HCT116 (cell line): ENCODE data around the gene GNB5. TPM values are rescaled to one million over a fixed set of nuclear protein-coding genes. Genes with fewer than 3 reads are reported as not detected.

Experiments
- ATAC-seq: fragments of 200-7000 bp; cut with Tn5 transposase; 2 replicates; pipeline ENCODE4 v1.9.1; 2020; ENCODE audit warnings: mild to moderate bottlenecking, moderate library complexity
- BruUV-seq: library from RNA; stranded (reverse); fragments of 400-500 nt; replicated peaks from 2 replicates; lab custom pipeline; 2021; lab: Mats Ljungman, UMichigan
- CTCF ChIA-PET: fragments of 300-600 bp; sonication (Branson Sonifier 250); formaldehyde crosslinking; loops from one replicate; lab custom pipeline; 2021; ENCODE audit warnings: antibody characterized with exemption; lab: Charles Lee
- POLR2A ChIA-PET: fragments of 300-600, 350-600 bp; sonication (Branson Sonifier 250); formaldehyde crosslinking; loops from one replicate; lab custom pipeline; 2021; ENCODE audit warnings: antibody characterized with exemption; lab: Charles Lee
- RAD21 ChIA-PET, 2 experiments: fragments of 300-600 bp; sonication (Branson Sonifier 250); formaldehyde crosslinking; loops; one replicate each; lab custom pipeline; 2023; ENCODE audit warnings: low total read pairs in 2 of 2; ENCODE audit not compliant: uncharacterized antibody in 2 of 2, unreplicated experiment in 2 of 2, low non-redundant PET in 1 of 2; lab: Charles Lee
- DNase-seq: peaks from one replicate; pipeline ENCODE4 v3.0.0-alpha.2; 2010; ENCODE audit warnings: low read depth, low spot score
- H2AFZ ChIP-seq: fragments of 200-600 bp; shearing (Covaris generic), sonication (generic); 2 replicates; pipeline ENCODE4 v1.6.1; 2017; ENCODE audit warnings: low read depth, mixed run types, mixed read lengths, antibody characterized with exemption, low read length; ENCODE audit not compliant: poor library complexity, severe bottlenecking
- H3K27ac ChIP-seq: 2 replicates; pipeline ENCODE4 v1.5.1; 2012; ENCODE audit warnings: low read depth, low read length
- H3K27me3 ChIP-seq: fragments of 200-600 bp; sonication (generic); 2 replicates; pipeline ENCODE4 v1.6.1; 2016; ENCODE audit warnings: mixed run types, low read length, mixed read lengths; ENCODE audit not compliant: insufficient read depth
- H3K36me3 ChIP-seq, 2 experiments: fragments of 200-500 bp in 1 of 2; fragments of 200-600 bp in 1 of 2; sonication (Bioruptor generic) in 1 of 2; sonication (generic) in 1 of 2; 2 replicates each; pipeline versions ENCODE4 v1.5.1 to v1.6.1; 2014 to 2016; ENCODE audit warnings: low read length in 2 of 2, inconsistent platforms in 1 of 2, mixed read lengths in 1 of 2, mixed run types in 1 of 2; ENCODE audit not compliant: insufficient read depth in 2 of 2, control insufficient read depth in 1 of 2
- H3K4me1 ChIP-seq, 2 experiments: fragments of 200-600 bp in 1 of 2; sonication (generic) in 1 of 2; 2 replicates each; pipeline versions ENCODE4 v1.5.1 to v1.6.1; 2012 to 2017; ENCODE audit warnings: low read length in 2 of 2, inconsistent platforms in 1 of 2, mild to moderate bottlenecking in 1 of 2, mixed read lengths in 1 of 2, mixed run types in 1 of 2, moderate library complexity in 1 of 2; ENCODE audit not compliant: insufficient read depth in 2 of 2, control insufficient read depth in 1 of 2
- H3K4me2 ChIP-seq: fragments of 200-600 bp; sonication (generic); 2 replicates; pipeline ENCODE4 v1.6.1; 2017; ENCODE audit warnings: mixed run types, low read length, mixed read lengths
- H3K4me3 ChIP-seq, 2 experiments: fragments of 200-600 bp in 1 of 2; sonication (generic) in 1 of 2; replicated peaks in 1 of 2; 2 replicates each; pipeline ENCODE4 v1.5.1; 2011 to 2016; ENCODE audit warnings: low read length in 2 of 2, control low read depth in 1 of 2, low read depth in 1 of 2, mild to moderate bottlenecking in 1 of 2, mixed read lengths in 1 of 2, mixed run types in 1 of 2
- H3K79me2 ChIP-seq: fragments of 200-600 bp; sonication (generic); 2 replicates; pipeline ENCODE4 v1.6.1; 2017; ENCODE audit warnings: mild to moderate bottlenecking, mixed run types, low read length, moderate library complexity, mixed read lengths; ENCODE audit not compliant: insufficient read depth
- H3K9ac ChIP-seq: fragments of 200-600 bp; sonication (generic); 2 replicates; pipeline ENCODE4 v1.6.1; 2016; ENCODE audit warnings: low read length, mixed read lengths
- H3K9me2 ChIP-seq: fragments of 200-600 bp; sonication (generic), shearing (Covaris generic); 2 replicates; pipeline ENCODE4 v1.6.1; 2017; ENCODE audit warnings: mixed run types, mild to moderate bottlenecking, moderate library complexity; ENCODE audit not compliant: insufficient read depth
- H3K9me3 ChIP-seq, 2 experiments: fragments of 200-500 bp in 1 of 2; fragments of 200-600 bp in 1 of 2; sonication (Bioruptor generic) in 1 of 2; sonication (generic) in 1 of 2; 2 replicates each; pipeline ENCODE4 v1.6.1; 2014 to 2017; ENCODE audit warnings: low read length in 2 of 2, mixed read lengths in 2 of 2, inconsistent platforms in 1 of 2, low read depth in 1 of 2, mild to moderate bottlenecking in 1 of 2, mixed run types in 1 of 2, moderate library complexity in 1 of 2; ENCODE audit not compliant: control insufficient read depth in 1 of 2, insufficient read depth in 1 of 2
- H4K20me1 ChIP-seq: fragments of 200-600 bp; sonication (generic), shearing (Covaris generic); 2 replicates; pipeline ENCODE4 v1.6.1; 2017; ENCODE audit warnings: mixed run types, mild to moderate bottlenecking, moderate library complexity; ENCODE audit not compliant: insufficient read depth
- CEBPB ChIP-seq: IDR thresholded peaks from 2 replicates; pipeline ENCODE4 v1.6.1; 2012; ENCODE audit warnings: low read depth
- EGR1 ChIP-seq: IDR thresholded peaks from 2 replicates; pipeline ENCODE4 v1.6.1; 2012; ENCODE audit warnings: low read depth
- EZH2 ChIP-seq: fragments of 200-600 bp; sonication (generic); IDR thresholded peaks from 2 replicates; pipeline ENCODE4 v1.6.1; 2017; ENCODE audit warnings: antibody characterized with exemption, mixed run types
- EZH2phosphoT487 ChIP-seq: fragments of 200-600 bp; IDR thresholded peaks from 2 replicates; pipeline ENCODE4 v1.6.1; 2018; ENCODE audit warnings: antibody characterized with exemption, borderline replicate concordance
- FOSL1 ChIP-seq: IDR thresholded peaks from 2 replicates; pipeline ENCODE4 v1.6.1; 2012; ENCODE audit warnings: low read depth
- POLR2AphosphoS5 ChIP-seq: IDR thresholded peaks from 2 replicates; pipeline ENCODE4 v1.6.1; 2011; ENCODE audit warnings: mild to moderate bottlenecking, low read depth, low read length, moderate library complexity
- RAD21 ChIP-seq: IDR thresholded peaks from 2 replicates; pipeline ENCODE4 v1.6.1; 2012; ENCODE audit warnings: low read depth, mild to moderate bottlenecking
- SIN3A ChIP-seq: IDR thresholded peaks from 2 replicates; pipeline ENCODE4 v1.6.1; 2012; ENCODE audit warnings: low read depth
- SP1 ChIP-seq: IDR thresholded peaks from 2 replicates; pipeline ENCODE4 v1.6.1; 2012; ENCODE audit warnings: low read depth
- SRF ChIP-seq: IDR thresholded peaks from 2 replicates; pipeline ENCODE4 v1.6.1; 2012; ENCODE audit warnings: low read depth
- TCF7L2 ChIP-seq: IDR thresholded peaks from 2 replicates; pipeline ENCODE4 v1.7.0; 2011; ENCODE audit warnings: borderline replicate concordance, inconsistent platforms; ENCODE audit not compliant: insufficient read depth, insufficient read length; ENCODE audit errors: extremely low read depth
- YY1 ChIP-seq: IDR thresholded peaks from 2 replicates; pipeline ENCODE4 v1.6.1; 2011; ENCODE audit warnings: low read length, low read depth, moderate library complexity, mild to moderate bottlenecking; ENCODE audit not compliant: insufficient replicate concordance; ENCODE audit errors: extremely low read depth
- ZFX ChIP-seq: fragments of 450-650 bp; IDR thresholded peaks from 2 replicates; pipeline ENCODE4 v1.6.1; 2017
- ZNF274 ChIP-seq: fragments of 200-500 bp; sonication (Bioruptor generic); IDR thresholded peaks from 2 replicates; pipeline ENCODE4 v1.6.1; 2014; ENCODE audit warnings: mild to moderate bottlenecking, low read depth, low read length, inconsistent platforms
- intact Hi-C: fragments of 100-400 bp; cut with micrococcal nuclease; formaldehyde crosslinking; loops from 2 replicates; pipeline ENCODE4 v1.10.0; 2022
- total RNA-seq: library from RNA; stranded (reverse); gene quantifications from one replicate; pipeline ENCODE4 v1.2.1, GENCODE V29; 2021; ENCODE audit not compliant: unreplicated experiment
- TF ChIP-seq, protein P1 (sequence below): IDR thresholded peaks from 2 replicates; pipeline ENCODE4 v1.6.1; 2012
- TF ChIP-seq, protein P2 (sequence below): IDR thresholded peaks from 2 replicates; pipeline ENCODE4 v1.6.1; 2012; ENCODE audit warnings: low read depth
- TF ChIP-seq, protein P3 (sequence below), 3 experiments: fragments of 200-600 bp in 1 of 3; sonication (generic) in 1 of 3; IDR thresholded peaks in 2 of 3; conservative IDR thresholded peaks in 1 of 3; 2 replicates each; pipeline ENCODE4 v1.5.1; 2012 to 2017; ENCODE audit warnings: low read depth in 2 of 3, low read length in 2 of 3, antibody characterized with exemption in 1 of 3, borderline replicate concordance in 1 of 3, control low read depth in 1 of 3, mild to moderate bottlenecking in 1 of 3, mixed read lengths in 1 of 3, mixed run types in 1 of 3, moderate library complexity in 1 of 3; ENCODE audit not compliant: insufficient read depth in 1 of 3
- TF ChIP-seq, protein P4 (sequence below): IDR thresholded peaks from 2 replicates; pipeline ENCODE4 v1.6.1; 2011; ENCODE audit warnings: mild to moderate bottlenecking, low read length, moderate library complexity; ENCODE audit not compliant: insufficient replicate concordance; ENCODE audit errors: extremely low read depth

Gene GNB5
- total RNA-seq, 1 experiment from 2014 or later: 27.6 TPM

DNA sequence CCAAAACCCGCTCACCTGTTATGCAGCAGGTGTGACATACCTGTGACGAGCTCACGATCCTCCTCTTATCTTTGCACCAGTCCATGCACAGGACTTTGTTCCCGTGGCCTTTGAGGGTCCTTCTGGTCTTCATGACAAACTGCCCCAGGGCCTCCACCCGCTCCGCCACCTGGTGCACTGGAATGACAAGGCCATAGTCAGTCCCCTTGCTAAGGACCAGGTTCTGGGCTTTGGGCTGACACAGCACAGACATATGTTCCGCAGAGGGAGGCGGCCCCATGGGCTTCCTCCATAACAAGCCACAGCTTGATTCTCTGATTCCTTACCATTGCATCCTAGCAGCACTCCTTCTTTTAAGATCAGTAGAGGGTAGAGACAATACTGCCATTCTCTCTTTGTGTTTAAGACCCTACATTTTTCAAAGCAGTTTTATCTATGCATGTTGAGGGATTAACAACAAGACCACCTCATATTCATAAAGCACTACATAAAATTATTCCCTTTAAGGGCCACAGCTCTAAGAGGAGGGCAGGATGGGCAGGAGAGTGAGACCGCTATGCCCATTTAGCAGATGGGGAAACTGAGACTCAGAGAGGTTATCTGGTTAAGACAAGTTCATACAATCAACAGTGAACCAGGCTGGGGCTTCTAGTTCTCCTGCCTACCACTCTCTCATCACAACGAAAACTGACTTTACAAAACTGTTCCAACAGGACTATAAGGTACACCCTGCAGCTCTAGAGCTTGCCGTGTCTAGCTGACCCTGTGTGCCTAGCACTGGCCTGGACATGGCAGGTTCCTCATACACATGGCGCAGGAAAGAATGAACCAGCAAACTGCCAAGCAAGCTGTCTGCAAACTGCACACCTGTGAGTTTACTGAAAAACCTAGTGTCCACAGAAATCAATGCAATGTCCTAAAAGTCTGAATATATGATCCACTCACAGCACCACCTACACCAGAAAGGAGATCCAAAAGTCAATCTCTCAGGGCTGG is 37.0 kb downstream of the GNB5 start:
- Histone ChIP-seq H3K9me3 (no peaks in the 10 kb centered on the region), H4K20me1 (no peaks in the 10 kb centered on the region), H3K79me2 (no peaks in the 10 kb centered on the region), H3K4me3 (no peak overlapping the region), H3K9me2 (no peaks in the 10 kb centered on the region), H3K27me3 (no peaks in the 10 kb centered on the region), H2AFZ (no peak overlapping the region), H3K4me1 (no peaks in the 10 kb centered on the region), H3K4me2 (no peak overlapping the region), H3K27ac (no peak overlapping the region), H3K9ac (no peak overlapping the region), H3K36me3 (no peaks in the 10 kb centered on the region)
- ChIA-PET POLR2A (no interaction called here), RAD21 (no interaction called here), CTCF (interaction anchor here (0.7 kb wide), 1 partner anchor 15 kb away, joined by 3 read pairs; no protein-coding TSS in a partner anchor)
- no peak for ATAC-seq
- no TSS peak for BruUV-seq
- DNase-seq: no peak
- intact Hi-C loops: no loop called here
- TF ChIP-seq TCF7L2 (no peak), ZNF274 (no peak), EGR1 (no peak), CEBPB (no peak), RAD21 (no peak), FOSL1 (no peak), ZFX (no peak), SRF (no peak), SP1 (no peak), EZH2 (no peak), POLR2AphosphoS5 (no peak), SIN3A (no peak), EZH2phosphoT487 (no peak), YY1 (no peak)
- TF ChIP-seq, protein P1, sequence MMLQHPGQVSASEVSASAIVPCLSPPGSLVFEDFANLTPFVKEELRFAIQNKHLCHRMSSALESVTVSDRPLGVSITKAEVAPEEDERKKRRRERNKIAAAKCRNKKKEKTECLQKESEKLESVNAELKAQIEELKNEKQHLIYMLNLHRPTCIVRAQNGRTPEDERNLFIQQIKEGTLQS: no peak
- TF ChIP-seq, protein P2, sequence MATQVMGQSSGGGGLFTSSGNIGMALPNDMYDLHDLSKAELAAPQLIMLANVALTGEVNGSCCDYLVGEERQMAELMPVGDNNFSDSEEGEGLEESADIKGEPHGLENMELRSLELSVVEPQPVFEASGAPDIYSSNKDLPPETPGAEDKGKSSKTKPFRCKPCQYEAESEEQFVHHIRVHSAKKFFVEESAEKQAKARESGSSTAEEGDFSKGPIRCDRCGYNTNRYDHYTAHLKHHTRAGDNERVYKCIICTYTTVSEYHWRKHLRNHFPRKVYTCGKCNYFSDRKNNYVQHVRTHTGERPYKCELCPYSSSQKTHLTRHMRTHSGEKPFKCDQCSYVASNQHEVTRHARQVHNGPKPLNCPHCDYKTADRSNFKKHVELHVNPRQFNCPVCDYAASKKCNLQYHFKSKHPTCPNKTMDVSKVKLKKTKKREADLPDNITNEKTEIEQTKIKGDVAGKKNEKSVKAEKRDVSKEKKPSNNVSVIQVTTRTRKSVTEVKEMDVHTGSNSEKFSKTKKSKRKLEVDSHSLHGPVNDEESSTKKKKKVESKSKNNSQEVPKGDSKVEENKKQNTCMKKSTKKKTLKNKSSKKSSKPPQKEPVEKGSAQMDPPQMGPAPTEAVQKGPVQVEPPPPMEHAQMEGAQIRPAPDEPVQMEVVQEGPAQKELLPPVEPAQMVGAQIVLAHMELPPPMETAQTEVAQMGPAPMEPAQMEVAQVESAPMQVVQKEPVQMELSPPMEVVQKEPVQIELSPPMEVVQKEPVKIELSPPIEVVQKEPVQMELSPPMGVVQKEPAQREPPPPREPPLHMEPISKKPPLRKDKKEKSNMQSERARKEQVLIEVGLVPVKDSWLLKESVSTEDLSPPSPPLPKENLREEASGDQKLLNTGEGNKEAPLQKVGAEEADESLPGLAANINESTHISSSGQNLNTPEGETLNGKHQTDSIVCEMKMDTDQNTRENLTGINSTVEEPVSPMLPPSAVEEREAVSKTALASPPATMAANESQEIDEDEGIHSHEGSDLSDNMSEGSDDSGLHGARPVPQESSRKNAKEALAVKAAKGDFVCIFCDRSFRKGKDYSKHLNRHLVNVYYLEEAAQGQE: no peak
- TF ChIP-seq, protein P3, sequence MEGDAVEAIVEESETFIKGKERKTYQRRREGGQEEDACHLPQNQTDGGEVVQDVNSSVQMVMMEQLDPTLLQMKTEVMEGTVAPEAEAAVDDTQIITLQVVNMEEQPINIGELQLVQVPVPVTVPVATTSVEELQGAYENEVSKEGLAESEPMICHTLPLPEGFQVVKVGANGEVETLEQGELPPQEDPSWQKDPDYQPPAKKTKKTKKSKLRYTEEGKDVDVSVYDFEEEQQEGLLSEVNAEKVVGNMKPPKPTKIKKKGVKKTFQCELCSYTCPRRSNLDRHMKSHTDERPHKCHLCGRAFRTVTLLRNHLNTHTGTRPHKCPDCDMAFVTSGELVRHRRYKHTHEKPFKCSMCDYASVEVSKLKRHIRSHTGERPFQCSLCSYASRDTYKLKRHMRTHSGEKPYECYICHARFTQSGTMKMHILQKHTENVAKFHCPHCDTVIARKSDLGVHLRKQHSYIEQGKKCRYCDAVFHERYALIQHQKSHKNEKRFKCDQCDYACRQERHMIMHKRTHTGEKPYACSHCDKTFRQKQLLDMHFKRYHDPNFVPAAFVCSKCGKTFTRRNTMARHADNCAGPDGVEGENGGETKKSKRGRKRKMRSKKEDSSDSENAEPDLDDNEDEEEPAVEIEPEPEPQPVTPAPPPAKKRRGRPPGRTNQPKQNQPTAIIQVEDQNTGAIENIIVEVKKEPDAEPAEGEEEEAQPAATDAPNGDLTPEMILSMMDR (IDR thresholded peaks at IDR 0.05 in 2 of 3, conservative IDR thresholded peaks at IDR 0.05 in 1 of 3; ENCODE audit: borderline replicate concordance in 1 of 3, insufficient read depth in 1 of 3, low read depth in 2 of 3, low read length in 2 of 3): no peak
- TF ChIP-seq, protein P4, sequence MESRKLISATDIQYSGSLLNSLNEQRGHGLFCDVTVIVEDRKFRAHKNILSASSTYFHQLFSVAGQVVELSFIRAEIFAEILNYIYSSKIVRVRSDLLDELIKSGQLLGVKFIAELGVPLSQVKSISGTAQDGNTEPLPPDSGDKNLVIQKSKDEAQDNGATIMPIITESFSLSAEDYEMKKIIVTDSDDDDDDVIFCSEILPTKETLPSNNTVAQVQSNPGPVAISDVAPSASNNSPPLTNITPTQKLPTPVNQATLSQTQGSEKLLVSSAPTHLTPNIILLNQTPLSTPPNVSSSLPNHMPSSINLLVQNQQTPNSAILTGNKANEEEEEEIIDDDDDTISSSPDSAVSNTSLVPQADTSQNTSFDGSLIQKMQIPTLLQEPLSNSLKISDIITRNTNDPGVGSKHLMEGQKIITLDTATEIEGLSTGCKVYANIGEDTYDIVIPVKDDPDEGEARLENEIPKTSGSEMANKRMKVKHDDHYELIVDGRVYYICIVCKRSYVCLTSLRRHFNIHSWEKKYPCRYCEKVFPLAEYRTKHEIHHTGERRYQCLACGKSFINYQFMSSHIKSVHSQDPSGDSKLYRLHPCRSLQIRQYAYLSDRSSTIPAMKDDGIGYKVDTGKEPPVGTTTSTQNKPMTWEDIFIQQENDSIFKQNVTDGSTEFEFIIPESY: no peak
